ENCODE measurements around the gene PTPRN.

Gene PTPRN

GRCh38 chr2:219350710-219351221 lies 41.6 kb upstream of the PTPRN start:
- no peak overlapping the region for H3K4me3 ChIP-seq (replicated peaks; ENCODE audit: low read depth, low read length)
- no peak for DNase-seq (ENCODE audit: low read depth)
- TF ChIP-seq, protein P1, sequence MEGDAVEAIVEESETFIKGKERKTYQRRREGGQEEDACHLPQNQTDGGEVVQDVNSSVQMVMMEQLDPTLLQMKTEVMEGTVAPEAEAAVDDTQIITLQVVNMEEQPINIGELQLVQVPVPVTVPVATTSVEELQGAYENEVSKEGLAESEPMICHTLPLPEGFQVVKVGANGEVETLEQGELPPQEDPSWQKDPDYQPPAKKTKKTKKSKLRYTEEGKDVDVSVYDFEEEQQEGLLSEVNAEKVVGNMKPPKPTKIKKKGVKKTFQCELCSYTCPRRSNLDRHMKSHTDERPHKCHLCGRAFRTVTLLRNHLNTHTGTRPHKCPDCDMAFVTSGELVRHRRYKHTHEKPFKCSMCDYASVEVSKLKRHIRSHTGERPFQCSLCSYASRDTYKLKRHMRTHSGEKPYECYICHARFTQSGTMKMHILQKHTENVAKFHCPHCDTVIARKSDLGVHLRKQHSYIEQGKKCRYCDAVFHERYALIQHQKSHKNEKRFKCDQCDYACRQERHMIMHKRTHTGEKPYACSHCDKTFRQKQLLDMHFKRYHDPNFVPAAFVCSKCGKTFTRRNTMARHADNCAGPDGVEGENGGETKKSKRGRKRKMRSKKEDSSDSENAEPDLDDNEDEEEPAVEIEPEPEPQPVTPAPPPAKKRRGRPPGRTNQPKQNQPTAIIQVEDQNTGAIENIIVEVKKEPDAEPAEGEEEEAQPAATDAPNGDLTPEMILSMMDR (IDR thresholded peaks at IDR 0.05; ENCODE audit: low read length, missing control alignments) = no peak

GRCh38 chr2:219350215-219350614 lies 41.0 kb upstream of the PTPRN start:
- DNase-seq (ENCODE audit: low read depth) = no peak
- H3K4me3 ChIP-seq (replicated peaks; ENCODE audit: low read depth, low read length) = no peak overlapping the region
- TF ChIP-seq, protein P1 (IDR thresholded peaks at IDR 0.05; ENCODE audit: low read length, missing control alignments) = no peak

DNA sequence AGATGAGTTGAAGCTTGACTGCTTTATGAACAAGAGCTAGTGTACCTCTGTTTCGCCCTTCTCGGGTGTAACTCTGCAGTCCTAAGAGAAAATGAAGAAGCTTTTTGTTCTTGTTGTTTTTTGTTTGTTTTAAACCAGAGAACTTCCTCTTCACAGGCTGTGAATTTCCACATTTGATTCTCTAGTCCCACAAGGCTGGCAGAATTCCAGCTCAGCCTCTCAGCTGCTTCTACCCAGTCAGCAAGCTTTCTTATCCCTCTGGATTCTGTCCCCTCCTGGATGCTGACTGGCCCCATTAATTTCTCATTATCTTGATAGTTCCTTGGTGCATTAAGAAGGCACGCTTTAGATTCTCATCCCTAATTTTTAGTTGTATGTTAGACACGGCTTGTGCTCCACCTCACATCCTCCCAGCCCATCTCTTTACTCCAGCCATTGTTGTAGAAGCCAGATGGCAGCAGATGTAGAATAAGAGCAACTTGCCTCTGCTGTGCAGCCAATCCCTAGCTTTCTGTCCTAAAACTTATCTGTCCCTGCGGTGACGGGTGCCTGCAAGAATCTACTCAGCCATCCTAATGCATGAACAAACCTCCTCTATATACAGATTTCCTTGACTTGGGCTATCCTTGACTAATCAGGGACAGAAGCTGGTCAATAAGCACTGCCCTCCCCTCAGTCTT lies 35.7 kb upstream of the PTPRN start:
- no peak overlapping the region for H3K4me3 ChIP-seq (replicated peaks; ENCODE audit: low read depth, low read length)
- TF ChIP-seq, protein P1 (IDR thresholded peaks at IDR 0.05; ENCODE audit: low read length, missing control alignments) = no peak
- DNase-seq (ENCODE audit: low read depth) = peak; percentile 66

GRCh38 chr2:219335373-219335786 lies 26.2 kb upstream of the PTPRN start:
- TF ChIP-seq, protein P1 (IDR thresholded peaks at IDR 0.05; ENCODE audit: low read length, missing control alignments) = no peak
- no peak for DNase-seq (ENCODE audit: low read depth)
- no peak overlapping the region for H3K4me3 ChIP-seq (replicated peaks; ENCODE audit: low read depth, low read length)

- TF ChIP-seq, protein P1 (IDR thresholded peaks at IDR 0.05; ENCODE audit: low read length, missing control alignments) = no peak
- no peak overlapping the region for H3K4me3 ChIP-seq (replicated peaks; ENCODE audit: low read depth, low read length)
- no peak for DNase-seq (ENCODE audit: low read depth)
Measured at GRCh38 chr2:219334076-219334475, 24.9 kb upstream of the PTPRN start.

DNA sequence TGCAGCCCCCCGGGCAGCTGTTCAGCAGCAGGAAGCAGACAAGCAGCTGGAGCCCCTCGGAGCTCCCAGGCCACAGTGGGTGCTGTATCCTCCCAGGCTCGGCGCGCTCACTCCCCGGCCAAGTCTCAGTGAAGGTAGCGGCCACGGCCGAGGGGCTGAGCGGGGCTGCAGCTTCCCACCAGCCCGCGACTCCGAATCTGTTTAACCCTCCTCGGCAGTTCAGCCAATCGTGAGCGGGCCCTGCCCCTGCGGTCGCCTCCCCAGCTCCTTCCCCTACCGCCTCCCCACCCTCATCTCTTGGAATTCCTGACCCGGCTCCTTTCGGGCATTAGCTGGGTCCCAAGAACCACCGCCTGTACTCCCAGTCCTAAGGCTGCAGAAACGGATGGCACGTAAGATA lies 23.3 kb upstream of the PTPRN start, which contains the start of gene RESP18:
RESP18 (minus strand) TSS at position 203 of the 400 bp plus-strand sequence.
- TF ChIP-seq, protein P1 (IDR thresholded peaks at IDR 0.05; ENCODE audit: low read length, missing control alignments) = no peak
- no peak for DNase-seq (ENCODE audit: low read depth)
- no peak within 1 kb of the TSS for H3K4me3 ChIP-seq (replicated peaks; ENCODE audit: low read depth, low read length)
